Urinary bladder (tissue), 4 donors: ENCODE data around the gene FYN. TPM values are rescaled to one million over a fixed set of nuclear protein-coding genes. Genes with fewer than 3 reads are reported as not detected.

Experiments used
- DNase-seq: peaks from one replicate; pipeline ENCODE4 v3.0.0-alpha.2; 2015; ENCODE audit errors: extremely low spot score
- H3K27ac ChIP-seq: one replicate; pipeline ENCODE4 v1.5.1; 2013; ENCODE audit warnings: low read depth, mild to moderate bottlenecking, moderate library complexity
- H3K36me3 ChIP-seq: one replicate; pipeline ENCODE4 v1.6.1; 2013; ENCODE audit warnings: mild to moderate bottlenecking, moderate library complexity; ENCODE audit not compliant: insufficient read depth
- H3K4me1 ChIP-seq: one replicate; pipeline ENCODE4 v1.6.1; 2013; ENCODE audit warnings: mild to moderate bottlenecking, moderate library complexity; ENCODE audit not compliant: insufficient read depth
- H3K4me3 ChIP-seq: one replicate; pipeline ENCODE4 v1.5.1; 2013; ENCODE audit warnings: low read depth, low read length
- WGBS: extraction: QIAGEN DNeasy Blood & Tissue Kit; methylation state at CpG from one replicate; pipeline ENCODE4 v1.1.7; 2013; 5-methylcytosine and 5-hydroxymethylcytosine counted together
- polyA plus RNA-seq: library from polyadenylated mRNA; stranded (reverse); fragments of 200-250 nt; gene quantifications from one replicate; pipeline ENCODE4 v1.2.3, GENCODE V29; 2013
- total RNA-seq: library from RNA; depleted of rRNA; stranded (reverse); fragments of >200 nt; gene quantifications from one replicate; pipeline ENCODE4 v1.2.3, GENCODE V29; 2014
- donor health status: healthy with polysubstance abuse.
- donor health status: healthy.

The FYN gene
- total and polyA plus RNA-seq, 2 donors = 91.5 to 201 TPM

GRCh38 chr6:111674883-111675282, 198.4 kb downstream of the FYN start:
- Histone ChIP-seq H3K27ac (no peak overlapping the region), H3K36me3 (no peaks in the 10 kb centered on the region), H3K4me1 (no peaks in the 10 kb centered on the region), H3K4me3 (no peak overlapping the region)
- WGBS = 83% methylated on average over 1 of the region's 1 CpG
- DNase-seq = no peak

- Histone ChIP-seq H3K36me3 (no peaks in the 10 kb centered on the region), H3K27ac (no peak overlapping the region), H3K4me1 (no peaks in the 10 kb centered on the region), H3K4me3 (no peak overlapping the region)
- 94% methylated on average over 4 of the region's 4 CpGs for WGBS
- DNase-seq = no peak
Observed at GRCh38 chr6:111674413-111674812, 198.8 kb downstream of the FYN start.

- H3K27ac ChIP-seq = no peak overlapping the region
- H3K36me3 ChIP-seq = no peaks in the 10 kb centered on the region
- H3K4me3 ChIP-seq = no peak overlapping the region
- H3K4me1 ChIP-seq = no peaks in the 10 kb centered on the region
- no peak for DNase-seq
Observed at GRCh38 chr6:111673937-111674336, 199.3 kb downstream of the FYN start.

GRCh38 chr6:111673532-111673931, 199.7 kb downstream of the FYN start:
- H3K4me3 ChIP-seq = no peak overlapping the region
- H3K4me1 ChIP-seq = no peaks in the 10 kb centered on the region
- WGBS = 79% methylated on average over 8 of the region's 8 CpGs
- no peaks in the 10 kb centered on the region for H3K36me3 ChIP-seq
- no peak overlapping the region for H3K27ac ChIP-seq
- DNase-seq = no peak

- no peak overlapping the region for H3K27ac ChIP-seq
- H3K4me3 ChIP-seq = no peak overlapping the region
- 80% methylated on average over 17 of the region's 17 CpGs for WGBS
- DNase-seq = no peak
- H3K4me1 ChIP-seq = no peaks in the 10 kb centered on the region
- no peaks in the 10 kb centered on the region for H3K36me3 ChIP-seq
Observed at GRCh38 chr6:111672761-111673450, 200.3 kb downstream of the FYN start.

GRCh38 chr6:111669326-111669725, 203.9 kb downstream of the FYN start:
- Histone ChIP-seq H3K36me3 (no peaks in the 10 kb centered on the region), H3K4me3 (no peak overlapping the region), H3K27ac (no peak overlapping the region), H3K4me1 (no peaks in the 10 kb centered on the region)
- no peak for DNase-seq
- 97% methylated on average over 4 of the region's 4 CpGs for WGBS

GRCh38 chr6:111668410-111668809, 204.8 kb downstream of the FYN start:
- H3K36me3 ChIP-seq = no peaks in the 10 kb centered on the region
- no peak for DNase-seq
- H3K4me1 ChIP-seq = no peaks in the 10 kb centered on the region
- H3K27ac ChIP-seq = no peak overlapping the region
- WGBS = 47% methylated on average over 5 of the region's 5 CpGs
- H3K4me3 ChIP-seq = no peak overlapping the region

GRCh38 chr6:111667931-111668330, 205.3 kb downstream of the FYN start:
- Histone ChIP-seq H3K36me3 (no peaks in the 10 kb centered on the region), H3K4me3 (no peak overlapping the region), H3K27ac (no peak overlapping the region), H3K4me1 (no peaks in the 10 kb centered on the region)
- DNase-seq = no peak
- 34% methylated on average over 8 of the region's 8 CpGs for WGBS

GRCh38 chr6:111666847-111667246, 206.4 kb downstream of the FYN start:
- H3K27ac ChIP-seq = no peak overlapping the region
- H3K4me1 ChIP-seq = no peaks in the 10 kb centered on the region
- no peak for DNase-seq

GRCh38 chr6:111664565-111665030, 208.7 kb downstream of the FYN start:
- DNase-seq = no peak
- Histone ChIP-seq H3K36me3 (no peaks in the 10 kb centered on the region), H3K4me1 (no peaks in the 10 kb centered on the region), H3K4me3 (no peak overlapping the region), H3K27ac (no peak overlapping the region)
- 62% methylated on average over 7 of the region's 7 CpGs for WGBS

More at GRCh38 chr6:111666847-111667246, 206.4 kb downstream of the FYN start:
- Histone ChIP-seq H3K36me3 (no peaks in the 10 kb centered on the region), H3K4me3 (no peak overlapping the region)
- 61% methylated on average over 2 of the region's 2 CpGs for WGBS

GRCh38 chr6:111663692-111664564, 209.3 kb downstream of the FYN start:
- WGBS = 35% methylated on average over 15 of the region's 15 CpGs
- H3K4me1 ChIP-seq = no peaks in the 10 kb centered on the region
- H3K36me3 ChIP-seq = no peaks in the 10 kb centered on the region
- no peak overlapping the region for H3K4me3 ChIP-seq
- H3K27ac ChIP-seq = no peak overlapping the region
- DNase-seq = no peak

- no peaks in the 10 kb centered on the region for H3K36me3 ChIP-seq
- no peak overlapping the region for H3K4me3 ChIP-seq
- H3K4me1 ChIP-seq = no peaks in the 10 kb centered on the region
- 32% methylated on average over 12 of the region's 12 CpGs for WGBS
- no peak for DNase-seq
- no peak overlapping the region for H3K27ac ChIP-seq
Observed at GRCh38 chr6:111662794-111663593, 210.3 kb downstream of the FYN start.

- DNase-seq = no peak
- Histone ChIP-seq H3K4me3 (no peak overlapping the region), H3K27ac (no peak overlapping the region), H3K4me1 (no peaks in the 10 kb centered on the region), H3K36me3 (no peaks in the 10 kb centered on the region)
- WGBS = 37% methylated on average over 8 of the region's 8 CpGs
Observed at GRCh38 chr6:111662072-111662793, 211.0 kb downstream of the FYN start.
